Neural progenitor cell (in vitro differentiated cells): Measurements from ENCODE around the gene IRF7. TPM values are rescaled to one million over a fixed set of nuclear protein-coding genes. Genes with fewer than 3 reads are reported as not detected.

Experiments used
- DNase-seq: peaks from one replicate; pipeline ENCODE4 v3.0.0-alpha.2; 2016; ENCODE audit warnings: low spot score
- H2AFZ ChIP-seq: fragments of 200-600 bp; sonication (generic); replicated peaks from 2 replicates; pipeline ENCODE4 v1.6.1; 2016; ENCODE audit warnings: antibody characterized with exemption
- H3F3A ChIP-seq: fragments of 200-600 bp; sonication (generic); 2 replicates; pipeline ENCODE4 v1.6.1; 2016; ENCODE audit warnings: antibody characterized with exemption, low read depth
- H3K27ac ChIP-seq: fragments of 200-600 bp; sonication (generic); 2 replicates; pipeline ENCODE4 v1.5.1; 2016; ENCODE audit warnings: mild to moderate bottlenecking
- H3K27me3 ChIP-seq: fragments of 200-600 bp; sonication (generic); 2 replicates; pipeline ENCODE4 v1.6.1; 2016; ENCODE audit warnings: mild to moderate bottlenecking, moderate library complexity
- H3K36me3 ChIP-seq: fragments of 200-600 bp; sonication (generic); 2 replicates; pipeline ENCODE4 v1.5.1; 2016
- H3K4me1 ChIP-seq: fragments of 200-600 bp; sonication (generic); 2 replicates; pipeline ENCODE4 v1.6.1; 2016; ENCODE audit warnings: mixed run types
- H3K4me2 ChIP-seq: fragments of 200-600 bp; sonication (generic); 2 replicates; pipeline ENCODE4 v1.6.1; 2016
- H3K4me3 ChIP-seq: fragments of 200-600 bp; sonication (generic); 2 replicates; pipeline ENCODE4 v1.5.1; 2016
- H3K79me2 ChIP-seq: fragments of 200-600 bp; sonication (generic); 2 replicates; pipeline ENCODE4 v1.6.1; 2016; ENCODE audit warnings: low read depth
- H3K9ac ChIP-seq: fragments of 200-600 bp; sonication (generic); 2 replicates; pipeline ENCODE4 v1.6.1; 2016
- H3K9me3 ChIP-seq: fragments of 200-600 bp; sonication (generic); 2 replicates; pipeline ENCODE4 v1.5.1; 2016; ENCODE audit warnings: low read depth
- H4K20me1 ChIP-seq: fragments of 200-600 bp; sonication (generic); 2 replicates; pipeline ENCODE4 v1.6.1; 2016; ENCODE audit warnings: low read depth
- H3K27ac Mint-ChIP-seq: 3 replicates; pipeline ENCODE4 v1.8.0; 2021; ENCODE audit warnings: mixed read lengths
- H3K27me3 Mint-ChIP-seq: 2 replicates; pipeline ENCODE4 v1.8.0; 2022; ENCODE audit warnings: low read depth, mild to moderate bottlenecking, inconsistent platforms, moderate library complexity, mixed read lengths; ENCODE audit not compliant: insufficient read depth
- H3K36me3 Mint-ChIP-seq: 3 replicates; pipeline ENCODE4 v1.8.0; 2021; ENCODE audit warnings: mixed read lengths
- H3K4me1 Mint-ChIP-seq: 3 replicates; pipeline ENCODE4 v1.8.0; 2021; ENCODE audit warnings: mixed read lengths
- H3K4me3 Mint-ChIP-seq: 3 replicates; pipeline ENCODE4 v1.8.0; 2021; ENCODE audit warnings: mild to moderate bottlenecking, moderate library complexity, mixed read lengths
- H3K9me3 Mint-ChIP-seq: 3 replicates; pipeline ENCODE4 v1.8.0; 2020; ENCODE audit warnings: mixed read lengths
- CTCF ChIP-seq: fragments of 200-600 bp; sonication (generic); IDR thresholded peaks from 2 replicates; pipeline ENCODE4 v1.5.1; 2017; ENCODE audit warnings: antibody characterized with exemption, mild to moderate bottlenecking
- EZH2 ChIP-seq: fragments of 200-600 bp; sonication (generic); IDR thresholded peaks from 2 replicates; pipeline ENCODE4 v1.6.1; 2017; ENCODE audit warnings: antibody characterized with exemption, mild to moderate bottlenecking, moderate library complexity
- EZH2phosphoT487 ChIP-seq: fragments of 200-600 bp; sonication (generic); IDR thresholded peaks from 2 replicates; pipeline ENCODE4 v1.6.1; 2017; ENCODE audit warnings: antibody characterized with exemption
- total RNA-seq: library from RNA; depleted of rRNA; stranded (reverse); fragments of >200 nt; gene quantifications from 2 replicates; pipeline ENCODE4 v1.2.3, GENCODE V29; 2015; ENCODE audit warnings: low replicate concordance

Gene IRF7
- total RNA-seq, 1 donor from 2014 or later, result 4.3 TPM

- no peak for TF ChIP-seq EZH2
- TF ChIP-seq EZH2phosphoT487, result no peak
- TF ChIP-seq CTCF, result no peak
- Histone ChIP-seq H3K4me1 (peaks cover 11% of the 10 kb centered on the region), H3K79me2 (no peaks in the 10 kb centered on the region), H3K9ac (no peak overlapping the region), H3K9me3 (no peaks in the 10 kb centered on the region), H3K27me3 (peaks cover 8% of the 10 kb centered on the region), H3K27ac (no peak overlapping the region), H3K4me3 (no peak overlapping the region), H4K20me1 (peaks cover 20% of the 10 kb centered on the region), H2AFZ (no peak overlapping the region), H3F3A (peaks cover 25% of the 10 kb centered on the region), H3K36me3 (no peaks in the 10 kb centered on the region), H3K4me2 (no peak overlapping the region)
- Mint-ChIP-seq H3K27me3 (peaks cover 4% of the 10 kb centered on the region), H3K27ac (no peak overlapping the region), H3K9me3 (no peaks in the 10 kb centered on the region), H3K4me1 (peaks cover 3% of the 10 kb centered on the region), H3K36me3 (peaks cover 2% of the 10 kb centered on the region), H3K4me3 (no peak overlapping the region)
- DNase-seq, result no peak
Observed at GRCh38 chr11:643849-644738, 28.3 kb upstream of the IRF7 start.

- no peaks in the 10 kb centered on the region for H3K9me3 Mint-ChIP-seq
- Histone ChIP-seq H3K9ac (no peak overlapping the region), H3K36me3 (no peaks in the 10 kb centered on the region), H3K4me2 (no peak overlapping the region), H3K27ac (no peak overlapping the region), H3K9me3 (no peaks in the 10 kb centered on the region), H3K79me2 (no peaks in the 10 kb centered on the region), H4K20me1 (peaks cover 23% of the 10 kb centered on the region), H3K27me3 (peaks cover 9% of the 10 kb centered on the region), H3K4me3 (no peak overlapping the region), H3K4me1 (peaks cover 16% of the 10 kb centered on the region), H3F3A (peaks cover 32% of the 10 kb centered on the region), H2AFZ (no peak overlapping the region)
- peaks cover 10% of the 10 kb centered on the region for H3K4me1 Mint-ChIP-seq
- H3K27ac Mint-ChIP-seq, result no peak overlapping the region
- peaks cover 2% of the 10 kb centered on the region for H3K36me3 Mint-ChIP-seq
- DNase-seq, result no peak
- no peak overlapping the region for H3K4me3 Mint-ChIP-seq
- TF ChIP-seq EZH2phosphoT487 (no peak), CTCF (no peak), EZH2 (no peak)
- H3K27me3 Mint-ChIP-seq, result peaks cover 9% of the 10 kb centered on the region
Observed at GRCh38 chr11:643366-643765, 27.6 kb upstream of the IRF7 start.

- Histone ChIP-seq H4K20me1 (peaks cover 31% of the 10 kb centered on the region), H3F3A (peaks cover 42% of the 10 kb centered on the region), H3K4me3 (no peak overlapping the region), H3K4me1 (peaks cover 25% of the 10 kb centered on the region), H3K27ac (no peak overlapping the region), H3K36me3 (no peaks in the 10 kb centered on the region), H3K27me3 (peaks cover 23% of the 10 kb centered on the region), H3K9ac (no peak overlapping the region), H2AFZ (no peak overlapping the region), H3K4me2 (no peak overlapping the region), H3K9me3 (no peaks in the 10 kb centered on the region), H3K79me2 (no peaks in the 10 kb centered on the region)
- no peak for DNase-seq
- Mint-ChIP-seq H3K4me1 (peaks cover 17% of the 10 kb centered on the region), H3K9me3 (no peaks in the 10 kb centered on the region), H3K27me3 (peaks cover 19% of the 10 kb centered on the region), H3K36me3 (no peaks in the 10 kb centered on the region), H3K27ac (no peak overlapping the region), H3K4me3 (peak overlapping the region; percentile 35)
- no peak for TF ChIP-seq CTCF
- TF ChIP-seq EZH2, result no peak
- TF ChIP-seq EZH2phosphoT487, result no peak
Observed at GRCh38 chr11:641806-642370, 26.1 kb upstream of the IRF7 start.
